HG03460 (cell line): ENCODE measurements around the gene MKRN3.
"Not testable (repeated sequence)": the region's sequence is repeated elsewhere in the genome, so short reads cannot be mapped to it uniquely, and the experiment has no call there.

Source experiments
- ATAC-seq: cut with Tn5 transposase; IDR thresholded peaks from one replicate; pipeline ENCODE4 v1.9.1; 2021; ENCODE audit not compliant: unreplicated experiment

The MKRN3 gene

GRCh38 chr15:23588268-23588667, 22.8 kb downstream of the MKRN3 start:
- no peak for ATAC-seq

GRCh38 chr15:23589012-23589411, 23.5 kb downstream of the MKRN3 start:
- ATAC-seq = no peak

GRCh38 chr15:23594252-23594770, 28.8 kb downstream of the MKRN3 start:
- ATAC-seq = no peak

- no peak for ATAC-seq
Observed at GRCh38 chr15:23595368-23595767, 29.9 kb downstream of the MKRN3 start.

GRCh38 chr15:23596736-23597135, 31.3 kb downstream of the MKRN3 start:
- no peak for ATAC-seq

- ATAC-seq = not testable (repeated sequence)
Observed at GRCh38 chr15:23597278-23597677, 31.8 kb downstream of the MKRN3 start.

GRCh38 chr15:23599053-23599452, 33.6 kb downstream of the MKRN3 start:
- no peak for ATAC-seq

- ATAC-seq = no peak
Observed at GRCh38 chr15:23602124-23602523, 36.6 kb downstream of the MKRN3 start.

- no peak for ATAC-seq
Observed at GRCh38 chr15:23606226-23606625, 40.8 kb downstream of the MKRN3 start.

GRCh38 chr15:23616536-23616935, 51.1 kb downstream of the MKRN3 start:
- ATAC-seq = no peak
